ENCODE measurements around the gene AIPL1. TPM values are rescaled to one million over a fixed set of nuclear protein-coding genes. Genes with fewer than 3 reads are reported as not detected.
"Not testable (repeated sequence)": the region's sequence is repeated elsewhere in the genome, so short reads cannot be mapped to it uniquely, and the experiment has no call there.

The AIPL1 gene, protein sequence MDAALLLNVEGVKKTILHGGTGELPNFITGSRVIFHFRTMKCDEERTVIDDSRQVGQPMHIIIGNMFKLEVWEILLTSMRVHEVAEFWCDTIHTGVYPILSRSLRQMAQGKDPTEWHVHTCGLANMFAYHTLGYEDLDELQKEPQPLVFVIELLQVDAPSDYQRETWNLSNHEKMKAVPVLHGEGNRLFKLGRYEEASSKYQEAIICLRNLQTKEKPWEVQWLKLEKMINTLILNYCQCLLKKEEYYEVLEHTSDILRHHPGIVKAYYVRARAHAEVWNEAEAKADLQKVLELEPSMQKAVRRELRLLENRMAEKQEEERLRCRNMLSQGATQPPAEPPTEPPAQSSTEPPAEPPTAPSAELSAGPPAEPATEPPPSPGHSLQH
- not detected for total RNA-seq

DNA sequence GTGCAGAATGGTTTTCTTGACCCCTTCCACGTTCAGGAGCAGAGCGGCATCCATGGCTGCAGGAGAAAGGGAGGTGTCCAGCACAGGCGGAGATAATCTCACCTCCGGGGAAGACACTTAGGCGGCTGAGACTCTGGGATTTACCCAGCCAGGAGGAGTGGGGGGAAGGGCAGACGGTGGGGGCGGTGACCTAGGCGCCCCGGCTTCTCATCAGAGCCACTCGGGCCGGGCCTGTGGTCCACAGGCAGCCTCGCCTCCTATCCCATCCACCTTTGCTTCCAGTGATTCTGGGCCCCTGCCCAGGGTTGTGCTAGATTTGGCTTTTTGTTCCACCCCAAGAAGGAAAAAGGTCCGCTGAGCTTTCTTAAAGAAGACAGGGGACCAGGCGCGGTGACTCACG, at the start of gene AIPL1:
TSS of gene AIPL1 (minus strand) at position 71 of the 400 bp plus-strand sequence. CDS start at position 54, 17 bp downstream.
- ATAC-seq = no peak

DNA sequence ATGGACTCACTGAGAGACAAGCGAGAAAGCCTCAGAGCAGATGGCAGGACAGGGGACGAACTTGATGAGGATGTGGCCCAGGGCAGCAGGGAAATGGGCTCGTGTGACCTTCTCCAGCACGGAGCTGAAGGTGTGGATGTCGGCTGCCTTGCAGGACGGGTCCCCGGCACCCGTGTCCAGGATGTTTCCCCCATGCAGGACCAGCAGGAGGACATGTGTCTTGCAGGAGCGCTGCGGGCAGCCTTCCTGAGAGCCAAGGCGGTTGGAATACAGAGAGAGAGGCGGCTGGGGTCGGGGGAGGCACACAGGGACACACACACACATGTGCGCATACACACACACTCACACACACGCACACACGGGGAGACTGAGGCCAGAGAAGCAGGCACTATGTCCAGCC, 48.6 kb upstream of the AIPL1 start:
- no peak for ATAC-seq

DNA sequence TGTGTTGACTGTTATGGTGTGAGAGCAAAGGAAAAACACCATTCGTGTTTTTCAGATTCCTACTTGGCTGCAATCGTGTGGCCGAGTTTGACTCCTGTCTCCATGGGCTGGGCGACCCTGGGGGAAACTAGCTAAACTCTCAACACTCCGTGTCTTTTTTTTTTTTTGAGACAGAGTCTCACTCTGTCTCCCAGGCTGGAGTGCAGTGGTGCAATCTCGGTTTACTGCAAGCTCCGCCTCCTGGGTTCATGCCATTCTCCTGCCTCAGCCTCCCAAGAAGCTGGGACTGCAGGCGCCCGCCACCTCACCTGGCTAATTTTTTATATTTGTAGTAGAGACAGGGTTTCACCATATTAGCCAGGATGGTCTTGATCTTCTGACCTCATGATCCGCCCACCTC, 47.9 kb upstream of the AIPL1 start:
- ATAC-seq = not testable (repeated sequence)

DNA sequence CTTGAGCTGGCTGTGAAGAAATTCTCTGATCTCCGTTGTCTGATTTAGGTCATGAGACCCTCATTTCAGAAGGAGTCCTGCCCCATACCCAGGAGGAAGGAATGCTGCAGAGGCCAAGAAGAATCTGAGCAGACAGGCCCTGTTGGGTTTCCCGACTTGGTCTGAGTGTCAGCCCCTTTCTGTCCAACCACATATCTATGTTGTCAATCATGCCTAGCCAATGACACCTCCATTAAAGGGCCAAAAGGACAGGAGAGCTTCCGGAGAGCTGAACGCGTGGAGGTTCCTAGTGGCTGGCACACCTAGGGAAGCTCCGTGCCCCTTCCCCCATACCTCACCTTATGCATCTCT, 47.2 kb upstream of the AIPL1 start:
- no peak for ATAC-seq

DNA sequence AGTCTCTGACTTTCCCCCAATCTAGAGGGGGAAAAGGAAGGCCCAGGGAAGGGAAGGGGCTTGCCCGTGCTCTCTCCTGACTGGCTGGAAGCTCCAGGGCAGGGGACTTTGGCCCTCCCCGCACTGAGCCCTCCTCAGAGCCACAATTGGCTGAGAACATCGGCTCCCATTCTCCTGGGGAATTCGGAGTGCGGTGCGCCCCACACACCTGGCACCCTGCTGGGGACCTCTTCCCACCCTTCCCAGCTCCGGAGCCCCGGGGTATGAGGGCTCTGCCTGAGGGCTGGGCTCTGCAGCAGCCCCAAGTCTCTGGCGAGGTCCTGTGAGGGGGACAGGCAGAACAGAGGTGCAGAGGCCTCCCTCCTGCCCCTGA, 45.4 kb upstream of the AIPL1 start:
- no peak for ATAC-seq

DNA sequence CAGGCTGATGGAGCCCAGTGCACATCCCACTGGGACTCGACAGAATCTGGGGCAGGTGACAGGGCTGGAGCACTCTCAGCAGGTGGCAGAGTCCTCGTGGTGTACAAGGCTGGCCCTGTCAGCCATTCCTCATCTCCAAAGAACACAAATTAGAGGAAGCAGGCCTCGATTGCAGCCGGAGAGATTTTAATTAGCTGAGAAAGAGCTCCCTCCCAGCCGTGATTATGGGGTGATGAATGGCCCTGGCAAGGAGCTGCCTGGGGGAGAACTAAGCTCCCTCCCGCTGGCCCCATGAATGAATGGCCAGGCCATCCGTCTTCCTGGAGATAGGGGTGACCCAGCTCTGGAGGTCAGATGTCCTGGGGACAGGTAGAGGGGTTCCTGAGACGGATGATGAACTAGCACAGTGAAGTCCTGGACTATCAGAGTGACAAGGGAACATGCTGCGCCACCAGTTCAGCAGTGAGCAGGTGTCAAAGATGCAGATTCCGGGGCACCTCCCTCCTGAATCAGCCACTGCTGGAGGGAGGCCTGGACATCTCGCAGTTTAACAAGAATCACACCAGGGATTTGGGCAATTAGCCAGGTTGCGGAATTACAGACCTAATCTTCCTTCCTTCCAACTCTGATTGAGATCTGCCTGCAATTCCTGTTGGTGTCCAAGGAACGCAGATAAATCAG, 44.8 kb upstream of the AIPL1 start:
- ATAC-seq = no peak

DNA sequence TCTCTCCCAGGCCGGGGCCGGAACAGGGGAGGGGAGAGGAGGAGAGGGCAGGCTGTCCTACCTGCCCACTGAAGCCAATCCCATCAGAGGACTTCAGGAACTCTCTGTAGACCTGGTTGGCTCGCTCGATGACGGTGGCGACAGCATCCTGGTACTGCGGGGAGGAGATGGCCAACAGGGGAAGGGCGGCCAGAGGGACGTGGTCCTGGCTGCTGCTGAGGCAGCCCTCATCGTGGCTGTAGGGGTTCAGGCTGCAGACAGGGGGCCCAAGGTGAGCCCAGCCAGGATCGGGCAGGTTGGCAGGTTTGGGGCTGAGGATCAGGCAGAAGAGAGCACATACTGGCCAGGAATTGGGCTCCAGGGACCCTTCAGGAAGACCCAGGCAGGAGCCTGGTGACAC, 43.6 kb upstream of the AIPL1 start:
- no peak for ATAC-seq

DNA sequence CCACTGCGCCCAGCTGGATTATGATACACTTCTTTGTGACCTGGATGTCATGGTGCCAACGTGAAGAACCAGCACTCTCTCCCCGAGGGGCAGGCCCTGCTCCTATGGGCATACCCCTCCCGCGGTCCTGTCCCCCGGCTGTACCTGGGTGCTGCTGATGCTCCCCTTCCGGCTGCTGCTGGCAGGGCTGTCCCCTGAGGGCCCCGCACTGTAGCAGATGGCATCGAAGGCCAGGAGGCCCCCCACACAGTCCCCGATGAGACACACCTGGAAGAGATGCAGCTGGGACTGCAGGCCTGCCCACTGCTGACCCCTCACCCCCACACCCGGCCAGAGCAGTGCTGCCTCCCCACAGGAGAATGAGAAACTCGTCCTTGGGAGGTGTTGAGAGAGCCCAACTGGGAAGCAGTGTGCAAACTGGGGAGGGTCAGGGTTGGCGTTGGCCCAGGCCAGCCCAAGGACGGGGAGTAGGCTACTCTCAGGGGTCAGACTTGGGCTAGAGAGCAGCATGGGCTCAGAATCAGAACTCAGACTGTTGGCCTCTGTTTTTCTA, 43.0 kb upstream of the AIPL1 start:
- ATAC-seq = no peak

DNA sequence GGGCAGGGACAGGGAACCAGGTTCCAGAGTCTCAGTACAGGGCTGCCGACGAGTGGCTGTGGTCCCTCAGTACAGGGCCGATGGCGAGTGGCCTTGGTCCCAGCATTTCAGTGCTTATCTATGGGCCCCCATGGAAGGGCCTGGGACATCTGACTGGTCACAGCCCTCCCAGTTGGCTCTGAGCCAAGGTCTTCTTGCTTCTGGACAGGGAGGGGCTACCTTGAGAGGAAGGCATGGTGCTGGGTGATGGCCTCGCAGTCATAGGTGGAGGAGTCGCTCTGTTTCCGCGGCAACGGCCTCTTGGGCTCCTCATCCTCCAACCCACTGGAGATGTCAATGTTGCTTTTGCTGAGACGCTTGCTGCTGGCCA, 41.9 kb upstream of the AIPL1 start:
- peak; percentile 12 for ATAC-seq

DNA sequence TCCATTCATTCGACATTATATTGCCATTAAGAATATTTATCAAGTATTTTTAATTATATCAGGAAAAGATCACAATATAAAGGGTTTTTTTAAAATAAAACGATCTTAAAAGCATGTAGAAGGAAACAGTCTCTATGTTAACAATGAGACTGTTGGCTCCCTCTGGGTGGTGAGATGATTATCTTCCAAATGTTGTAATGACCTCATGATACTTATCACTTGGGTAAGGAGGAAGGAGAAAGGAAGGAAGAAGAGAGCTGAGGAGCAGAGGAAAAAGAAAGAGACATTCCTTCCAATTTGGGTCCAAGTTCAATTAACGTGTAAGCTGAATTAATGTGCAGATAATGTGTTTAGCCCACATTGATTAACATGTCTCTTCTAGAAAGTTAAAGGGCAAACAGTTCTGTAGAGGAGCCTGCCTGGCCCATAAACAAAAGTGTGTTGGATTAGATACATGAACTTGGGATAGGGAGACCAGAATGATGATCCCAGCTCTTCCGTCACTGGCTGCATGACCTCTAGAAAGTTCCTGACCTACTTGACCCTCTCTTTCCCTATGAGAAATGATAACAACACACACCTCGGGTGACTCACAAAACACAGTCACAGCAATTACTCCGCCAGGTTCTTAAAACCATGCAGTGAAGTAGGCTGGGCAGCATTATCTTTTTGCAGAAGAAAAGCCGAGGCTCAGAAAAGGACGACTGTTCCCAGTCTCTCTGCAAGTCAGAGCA, 41.3 kb upstream of the AIPL1 start:
- peak; percentile 18 for ATAC-seq

DNA sequence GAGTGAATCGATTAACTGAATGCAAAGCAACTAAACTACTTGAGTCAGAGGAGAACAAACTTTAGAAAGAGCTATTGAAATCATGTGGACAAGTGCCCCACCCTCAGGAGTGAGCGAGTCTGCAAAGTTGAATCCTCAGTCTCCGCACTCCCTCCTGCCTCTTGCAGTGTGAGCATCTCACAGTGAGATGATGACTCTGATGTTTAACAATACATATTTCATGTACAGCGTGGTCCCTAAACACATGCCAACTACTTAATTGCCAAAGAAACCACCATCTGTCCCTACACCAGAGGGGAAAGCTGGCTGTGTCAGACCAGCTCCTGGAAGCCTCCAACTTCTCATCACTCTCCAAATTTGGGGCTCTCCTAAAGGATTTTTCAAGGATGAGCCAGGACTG, 40.5 kb upstream of the AIPL1 start:
- no peak for ATAC-seq

DNA sequence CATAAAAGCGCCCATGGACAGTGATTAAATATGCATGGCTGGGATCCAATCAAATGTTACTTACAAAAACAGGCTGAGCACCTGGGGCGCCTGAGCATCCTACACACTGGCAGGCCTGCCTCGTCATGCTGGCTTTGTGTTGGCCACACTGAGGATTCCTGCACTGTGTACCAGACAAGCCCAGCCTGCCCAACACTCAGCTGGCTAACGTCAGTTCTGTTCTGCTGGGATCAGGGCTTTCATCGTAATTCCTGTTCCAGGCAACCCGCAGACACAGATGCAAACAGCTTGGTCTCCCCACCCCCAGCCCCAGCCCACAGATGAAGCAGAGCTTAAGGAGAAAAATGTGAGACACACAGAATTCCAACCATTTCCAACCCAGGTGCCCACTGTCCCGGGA, 40.0 kb upstream of the AIPL1 start:
- peak; percentile 80 for ATAC-seq

DNA sequence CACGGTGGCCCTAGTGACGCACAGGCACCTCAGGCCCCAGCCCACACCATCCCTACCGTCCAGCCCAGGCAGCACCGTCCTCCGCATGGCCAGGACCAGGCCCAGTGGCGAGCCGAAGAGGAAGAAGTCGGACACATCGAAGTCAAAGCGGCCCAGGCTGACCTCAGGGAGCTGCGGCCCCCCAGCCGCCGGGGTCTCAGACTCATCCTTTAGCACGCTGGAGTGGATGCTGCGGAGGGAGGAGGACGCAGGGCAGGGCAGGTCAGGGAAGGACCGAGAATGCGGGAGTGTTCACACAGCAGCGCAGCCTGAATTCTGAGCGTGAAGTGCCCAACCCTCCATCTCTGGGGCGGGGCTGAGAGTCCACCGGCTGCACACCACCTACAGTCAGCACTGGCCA, 39.5 kb upstream of the AIPL1 start:
- ATAC-seq = no peak

DNA sequence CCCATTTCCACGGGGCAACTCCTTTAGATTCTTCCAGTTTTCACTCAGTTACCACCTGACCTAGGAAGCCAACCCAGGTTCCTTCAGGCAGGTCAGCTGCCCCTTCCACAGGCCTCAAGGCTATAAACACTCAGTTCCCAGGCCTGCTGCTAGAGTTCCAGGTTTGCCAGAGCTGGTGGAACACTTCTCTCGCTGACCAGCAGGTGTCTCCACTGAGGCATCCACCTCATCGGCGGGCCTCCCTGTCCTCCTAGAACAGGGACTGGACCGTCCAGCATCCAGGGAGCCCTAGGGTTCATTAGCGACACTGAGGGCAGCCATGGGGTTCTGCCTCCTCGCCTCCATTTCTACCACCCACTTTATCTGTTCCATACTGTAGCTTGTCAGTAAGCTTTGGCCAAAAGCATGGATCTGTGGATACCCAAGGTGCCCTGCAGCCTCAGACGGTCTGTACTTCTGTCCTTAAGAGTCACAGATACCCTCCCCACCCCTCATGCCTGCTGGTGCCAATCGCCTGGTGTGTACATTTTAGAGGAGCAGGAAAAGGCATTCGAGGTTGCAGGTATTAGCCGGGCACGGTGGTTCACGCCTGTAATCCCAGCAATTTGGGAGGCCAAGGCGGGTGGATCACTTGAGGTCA, 38.3 kb upstream of the AIPL1 start:
- ATAC-seq = peak; percentile 51

DNA sequence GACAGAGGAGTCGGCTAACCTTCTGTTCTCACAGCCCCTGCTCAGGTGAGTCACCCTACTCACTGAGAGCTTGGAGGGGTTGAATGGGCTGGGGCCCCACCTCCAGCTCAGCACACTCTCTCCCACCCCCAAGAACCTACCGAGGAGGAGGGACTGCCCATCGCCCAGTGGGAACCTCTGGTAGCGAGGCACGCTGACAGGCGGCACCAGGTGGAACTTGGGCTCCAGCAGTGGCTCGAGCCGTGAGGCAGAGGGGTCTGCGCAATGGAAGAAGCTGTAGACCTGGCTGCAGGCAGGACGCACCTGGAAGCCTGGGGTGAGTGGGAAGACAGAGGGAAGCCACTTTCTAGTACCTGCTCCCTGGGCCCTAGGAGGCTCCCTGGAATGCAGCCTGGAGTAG, 37.6 kb upstream of the AIPL1 start:
- ATAC-seq = no peak

DNA sequence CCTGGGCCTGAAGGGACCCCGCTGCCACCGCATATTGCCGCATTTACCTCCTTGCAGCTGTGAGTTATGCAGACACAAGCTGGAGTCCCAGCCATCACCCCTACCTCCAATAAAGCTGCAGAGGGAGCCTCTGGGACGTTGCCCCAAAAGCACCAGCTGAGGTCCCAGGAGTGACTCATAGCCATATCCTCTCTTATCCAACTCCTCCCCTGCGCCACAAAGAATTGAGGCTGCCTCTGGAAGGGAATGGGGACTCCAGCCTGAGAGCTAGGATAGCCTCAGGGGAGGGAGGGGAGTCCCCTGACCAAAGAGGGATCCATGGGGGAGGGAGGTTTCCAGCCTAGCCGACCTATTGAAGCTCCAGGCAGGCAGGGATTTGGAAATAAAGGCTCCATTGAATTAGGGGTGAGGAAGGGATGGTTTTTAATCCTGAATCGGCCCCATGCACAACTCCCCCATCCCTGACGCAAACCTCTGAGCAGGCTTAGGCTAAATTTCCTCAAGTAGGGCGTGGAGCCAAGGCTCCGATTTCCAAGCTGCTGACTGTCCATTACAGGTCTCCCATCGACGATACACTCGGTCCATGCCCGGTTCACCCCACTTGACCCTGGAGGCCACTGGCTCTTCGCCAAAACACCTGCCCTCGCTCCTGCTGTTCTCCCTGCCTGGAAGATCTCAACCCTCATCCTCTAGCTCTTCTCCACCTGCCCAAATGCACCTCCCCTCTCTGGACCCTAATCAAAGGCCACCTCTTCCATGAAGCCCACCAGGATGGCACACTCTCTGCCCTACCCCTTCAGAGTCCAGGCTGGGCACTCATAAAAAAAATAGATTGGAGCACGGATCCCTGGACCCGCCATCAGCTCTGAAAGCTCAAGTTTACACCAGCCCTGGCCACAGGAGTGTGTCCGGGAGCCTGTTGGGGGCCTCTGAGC, 36.9 kb upstream of the AIPL1 start:
- no peak for ATAC-seq

DNA sequence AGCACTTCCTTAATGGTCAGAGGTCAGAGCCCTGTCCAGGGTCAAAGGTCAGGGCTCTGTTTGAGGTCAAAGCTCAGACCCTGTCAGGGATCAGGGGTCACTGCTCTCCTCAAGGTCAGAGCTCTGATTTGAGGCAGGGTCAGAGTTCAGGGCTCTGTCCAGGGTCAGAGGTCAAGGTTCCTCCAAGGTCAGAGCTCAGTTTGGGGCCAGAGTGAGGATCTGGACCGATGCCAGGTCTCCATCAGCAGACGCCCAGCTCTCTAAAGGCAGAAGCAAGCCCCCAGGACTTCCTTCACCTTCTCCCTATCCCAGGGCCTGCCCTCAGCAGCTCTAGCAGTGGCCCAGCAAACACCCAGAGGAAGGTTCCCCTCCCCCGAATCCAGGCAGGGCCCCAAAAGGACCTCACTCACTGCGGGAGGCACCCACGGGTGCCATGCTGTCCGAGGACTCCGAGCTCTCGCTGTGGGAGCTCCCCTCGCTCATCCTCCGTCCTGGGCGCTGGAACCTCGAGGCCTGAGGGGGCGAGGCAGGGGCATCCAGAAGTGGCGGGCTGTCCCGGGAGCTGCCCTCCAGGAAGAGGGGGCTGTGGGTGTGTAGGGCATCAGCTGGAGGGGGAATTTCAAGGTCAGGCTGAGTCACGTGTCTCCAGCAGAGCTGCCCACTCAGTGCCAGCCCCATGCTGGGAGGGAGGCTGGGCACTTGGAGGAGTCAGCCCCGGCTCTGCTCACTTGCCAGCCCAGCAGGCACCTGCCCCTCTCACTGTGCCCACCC, 36.0 kb upstream of the AIPL1 start:
- no peak for ATAC-seq

DNA sequence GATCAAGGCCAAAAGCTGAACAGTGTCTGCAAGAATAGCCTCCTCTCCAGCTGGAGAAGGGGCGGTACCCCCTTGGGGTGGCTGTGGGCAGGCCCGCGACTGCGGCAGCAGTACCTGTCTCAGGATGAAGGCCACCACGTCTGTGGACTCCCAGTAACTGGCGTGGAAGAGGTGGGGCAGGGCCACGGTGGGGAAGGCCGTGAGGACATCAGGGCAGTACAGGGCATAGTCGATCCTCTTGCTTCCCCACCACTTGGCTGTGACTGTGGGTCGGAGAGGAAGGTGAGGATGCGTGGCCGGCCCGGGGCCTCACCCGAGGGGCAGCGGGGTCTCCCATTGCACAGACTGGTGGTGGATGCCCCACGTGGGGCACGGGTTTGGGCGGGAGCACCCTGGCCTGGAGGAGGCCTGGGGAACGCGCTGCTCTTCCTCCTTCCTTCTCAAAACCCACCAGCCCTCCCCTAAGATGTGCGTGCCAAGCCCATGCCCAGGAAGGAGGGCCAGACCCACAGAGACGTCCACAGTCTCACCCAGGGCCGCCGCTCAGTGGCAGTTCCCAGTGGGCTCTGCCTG, 35.3 kb upstream of the AIPL1 start:
- ATAC-seq = no peak

DNA sequence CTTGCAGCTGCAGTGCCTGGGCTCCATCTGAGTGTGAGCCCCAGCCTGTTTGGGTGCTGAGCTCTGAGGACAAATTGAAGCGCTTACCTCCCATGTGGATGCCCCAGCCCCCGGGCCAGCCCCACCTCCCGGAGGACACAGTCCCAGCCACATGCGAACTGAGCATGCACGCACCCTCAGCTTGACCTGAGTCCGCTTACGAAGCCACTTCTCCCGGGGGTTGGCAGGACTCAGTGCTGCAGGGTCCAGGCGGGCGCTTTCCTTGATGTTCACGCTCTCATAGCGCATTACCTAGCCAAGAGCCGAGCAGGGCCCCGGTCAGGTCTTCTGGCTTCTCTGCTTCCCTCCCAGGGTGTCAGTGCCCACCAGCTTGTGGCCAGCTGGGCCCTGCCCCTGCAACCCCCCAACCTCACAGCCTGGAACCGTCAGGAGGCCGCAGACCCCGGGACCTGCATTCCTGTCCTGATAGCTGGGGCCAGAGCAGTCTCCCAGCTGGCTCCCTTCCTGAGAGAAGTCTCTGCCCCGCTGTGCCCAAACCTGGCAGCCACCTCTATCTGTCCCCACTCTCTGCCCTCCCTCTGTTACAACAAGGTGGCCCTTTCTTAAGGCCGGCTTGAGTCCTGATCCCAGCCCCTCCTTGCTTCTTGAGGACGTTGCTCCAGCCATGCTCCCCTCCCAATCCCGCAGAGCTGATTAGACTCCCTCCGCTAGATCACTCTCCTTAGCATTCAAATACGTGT, 33.3 kb upstream of the AIPL1 start:
- ATAC-seq = no peak

DNA sequence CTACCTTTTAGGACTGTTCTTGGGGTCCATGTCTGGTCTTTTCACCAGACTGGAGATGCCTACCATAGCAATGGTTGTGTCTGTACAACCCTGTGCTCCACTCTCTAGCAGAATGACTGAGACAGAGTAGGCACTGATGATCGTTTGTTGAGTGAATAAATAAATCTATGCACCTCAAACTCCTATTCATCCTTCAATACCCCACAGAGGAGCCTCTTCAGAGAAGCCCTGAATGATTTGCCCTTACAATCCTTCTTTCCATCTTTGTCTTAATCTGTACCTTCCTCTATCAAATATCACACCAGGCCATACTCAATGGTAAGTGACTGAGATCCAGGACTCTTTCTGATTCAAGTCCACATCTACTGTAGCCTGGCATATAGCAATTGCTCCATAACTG, 32.6 kb upstream of the AIPL1 start:
- ATAC-seq = no peak
